ENCODE results near the gene CFAP47.

DNA sequence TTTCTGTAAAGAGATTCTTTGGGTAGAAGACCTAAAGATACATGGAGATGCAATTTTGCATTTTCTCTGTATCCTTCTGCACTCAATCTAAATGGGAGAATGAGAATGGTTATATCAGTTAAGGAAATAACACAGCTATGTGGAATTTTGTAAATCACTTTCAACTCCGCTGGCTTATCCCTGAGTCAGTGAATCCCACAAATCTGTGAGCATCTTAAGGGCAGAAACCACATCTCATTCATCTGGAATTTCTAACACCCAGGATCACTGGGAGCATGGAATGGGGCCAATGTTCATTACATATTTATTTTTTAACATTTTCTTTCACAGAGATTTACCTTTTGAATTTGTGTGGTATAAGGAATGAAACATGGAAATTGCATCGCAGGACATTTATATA is 167.8 kb downstream of the CFAP47 start:
- TF ChIP-seq, protein P1, sequence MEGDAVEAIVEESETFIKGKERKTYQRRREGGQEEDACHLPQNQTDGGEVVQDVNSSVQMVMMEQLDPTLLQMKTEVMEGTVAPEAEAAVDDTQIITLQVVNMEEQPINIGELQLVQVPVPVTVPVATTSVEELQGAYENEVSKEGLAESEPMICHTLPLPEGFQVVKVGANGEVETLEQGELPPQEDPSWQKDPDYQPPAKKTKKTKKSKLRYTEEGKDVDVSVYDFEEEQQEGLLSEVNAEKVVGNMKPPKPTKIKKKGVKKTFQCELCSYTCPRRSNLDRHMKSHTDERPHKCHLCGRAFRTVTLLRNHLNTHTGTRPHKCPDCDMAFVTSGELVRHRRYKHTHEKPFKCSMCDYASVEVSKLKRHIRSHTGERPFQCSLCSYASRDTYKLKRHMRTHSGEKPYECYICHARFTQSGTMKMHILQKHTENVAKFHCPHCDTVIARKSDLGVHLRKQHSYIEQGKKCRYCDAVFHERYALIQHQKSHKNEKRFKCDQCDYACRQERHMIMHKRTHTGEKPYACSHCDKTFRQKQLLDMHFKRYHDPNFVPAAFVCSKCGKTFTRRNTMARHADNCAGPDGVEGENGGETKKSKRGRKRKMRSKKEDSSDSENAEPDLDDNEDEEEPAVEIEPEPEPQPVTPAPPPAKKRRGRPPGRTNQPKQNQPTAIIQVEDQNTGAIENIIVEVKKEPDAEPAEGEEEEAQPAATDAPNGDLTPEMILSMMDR (IDR thresholded peaks at IDR 0.05 in 8 of 11, conservative IDR thresholded peaks at IDR 0.05 in 3 of 11): no peak
- no peak for TF ChIP-seq POLR2A (IDR thresholded peaks at IDR 0.05)

Data from spleen (tissue), 7 donors.